Inferior parietal cortex (tissue), 1 donor: ENCODE data around the gene DCTN1.

Experiments
- DNase-seq: peaks from one replicate; pipeline ENCODE4 v3.0.0-alpha.2; 2016; ENCODE audit errors: extremely low spot score

DCTN1 gene

DNA sequence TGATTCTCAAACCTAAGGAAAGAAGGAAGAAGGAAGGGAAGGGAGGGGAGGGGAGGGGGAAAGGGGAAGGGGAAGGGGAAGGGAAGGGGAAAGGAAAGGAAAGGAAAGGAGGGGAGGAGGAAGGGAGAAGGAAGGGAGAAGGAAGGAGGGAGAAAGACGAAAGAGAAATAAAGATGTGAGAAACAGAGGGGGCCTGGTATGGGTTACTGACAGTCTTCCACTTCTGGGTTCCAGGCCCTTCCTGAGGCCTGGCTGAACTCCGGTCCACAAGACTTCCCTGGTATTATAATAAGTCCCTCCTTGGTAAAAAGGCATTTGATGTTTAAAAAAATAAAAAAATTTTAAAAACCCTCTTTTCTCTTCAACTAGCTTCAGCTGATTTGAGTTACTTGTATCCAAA is 54.3 kb downstream of the DCTN1 start:
- no peak for DNase-seq

DNA sequence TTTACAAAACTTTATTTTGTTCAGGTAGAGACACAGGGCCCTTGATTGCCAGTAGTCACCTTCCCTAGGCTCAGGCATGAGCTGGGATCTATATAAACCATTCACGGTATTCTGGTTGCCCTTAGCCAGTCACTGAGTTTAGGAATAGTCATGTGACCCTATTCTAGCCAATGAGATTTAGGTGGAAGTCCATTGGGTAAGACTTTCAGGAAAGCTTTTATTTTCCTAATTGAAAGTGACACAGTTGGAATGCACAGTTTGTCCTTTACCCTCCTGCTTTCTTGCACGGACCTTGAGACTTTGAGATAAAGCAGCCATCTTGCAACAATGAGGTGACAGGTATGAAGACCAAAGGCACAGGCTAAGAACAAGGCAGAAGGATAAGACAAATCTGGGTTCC is 58.4 kb downstream of the DCTN1 start:
- no peak for DNase-seq

DNA sequence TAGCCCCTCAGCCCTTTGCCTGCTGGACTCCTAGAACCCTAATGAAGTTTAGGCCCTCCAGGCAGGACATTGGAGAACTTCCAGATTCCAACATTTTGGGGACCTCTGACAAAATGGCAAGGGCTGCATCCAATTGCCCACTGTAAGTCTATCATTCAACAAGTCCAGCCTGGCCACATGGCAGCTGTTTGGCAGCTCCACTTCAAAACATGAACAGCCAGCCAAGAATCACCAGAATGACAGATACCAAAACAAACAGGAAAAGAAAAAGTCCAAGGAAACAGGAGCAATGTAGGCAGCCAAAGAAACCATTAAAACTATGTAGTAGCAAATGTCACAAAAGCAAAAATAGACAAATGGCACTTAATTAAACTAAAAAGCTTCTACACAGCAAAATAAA is 62.4 kb downstream of the DCTN1 start:
- no peak for DNase-seq

DNA sequence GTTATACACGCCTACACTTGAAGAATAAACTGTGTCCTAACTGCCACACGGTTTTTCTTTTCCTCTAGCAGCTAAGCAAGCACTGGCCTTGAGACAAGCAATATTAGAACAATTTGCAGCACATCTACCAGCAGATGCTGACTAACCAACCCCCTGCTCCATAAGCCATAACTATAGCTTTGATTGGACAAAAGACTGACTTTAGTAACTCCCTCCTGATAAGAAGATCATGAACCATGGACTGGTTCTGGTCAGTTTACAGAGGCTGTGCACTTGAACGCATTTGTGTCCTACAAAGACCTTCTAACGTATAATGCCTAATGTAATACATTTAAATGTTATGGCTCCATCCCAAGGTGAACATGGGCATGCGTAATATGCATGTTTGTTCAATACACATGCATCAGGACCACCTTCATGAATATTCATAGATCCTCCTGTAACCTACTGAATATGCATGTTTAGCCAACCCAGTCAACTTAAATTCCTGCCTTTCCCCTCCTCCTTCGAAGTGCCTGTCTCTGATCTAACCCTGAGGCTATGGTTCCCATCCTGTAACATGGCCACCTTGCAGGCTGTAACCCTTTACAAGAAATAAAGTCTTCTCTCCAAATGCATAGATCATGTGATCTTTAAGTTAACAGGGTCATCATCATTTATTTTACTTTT is 63.4 kb downstream of the DCTN1 start:
- DNase-seq, result no peak

DNA sequence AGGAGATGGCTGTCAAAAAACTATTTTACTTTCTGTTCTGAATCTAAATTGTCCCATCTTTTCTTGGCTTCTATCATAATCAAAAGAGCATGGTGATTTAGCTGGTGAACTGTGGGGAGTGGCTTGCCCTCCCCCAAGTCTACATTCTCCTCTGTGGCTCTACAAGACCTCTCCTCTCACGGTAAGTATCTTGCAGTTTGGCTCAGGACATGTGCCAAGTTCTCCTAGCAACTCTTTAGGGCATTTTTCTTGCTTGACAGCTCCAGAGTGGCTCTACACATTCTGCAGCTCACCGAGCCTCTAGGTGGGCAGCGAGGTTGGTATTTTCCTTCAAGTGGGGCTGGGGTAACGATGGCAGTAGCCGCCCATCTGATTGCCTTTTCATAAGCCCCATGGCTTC is 66.0 kb downstream of the DCTN1 start:
- DNase-seq, result no peak

DNA sequence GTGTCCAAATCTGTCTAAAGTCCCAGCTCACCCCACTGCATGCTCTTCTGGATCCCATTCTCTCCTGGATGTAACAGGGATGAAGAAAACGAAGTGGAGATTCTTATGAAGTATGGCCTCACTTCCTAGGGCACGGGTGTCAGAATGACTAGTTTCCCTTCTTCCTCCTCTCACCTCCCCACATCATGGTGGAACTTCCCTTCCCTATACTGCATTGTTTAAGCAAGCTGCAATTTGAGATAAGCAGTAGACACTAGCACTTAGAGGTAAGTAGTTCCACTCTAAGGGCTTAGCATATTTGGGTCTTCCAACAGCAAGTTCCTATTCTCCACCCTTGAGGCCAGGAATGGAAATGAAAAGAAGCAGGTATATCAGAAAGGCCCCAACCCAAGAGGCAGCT is 66.6 kb downstream of the DCTN1 start:
- no peak for DNase-seq

DNA sequence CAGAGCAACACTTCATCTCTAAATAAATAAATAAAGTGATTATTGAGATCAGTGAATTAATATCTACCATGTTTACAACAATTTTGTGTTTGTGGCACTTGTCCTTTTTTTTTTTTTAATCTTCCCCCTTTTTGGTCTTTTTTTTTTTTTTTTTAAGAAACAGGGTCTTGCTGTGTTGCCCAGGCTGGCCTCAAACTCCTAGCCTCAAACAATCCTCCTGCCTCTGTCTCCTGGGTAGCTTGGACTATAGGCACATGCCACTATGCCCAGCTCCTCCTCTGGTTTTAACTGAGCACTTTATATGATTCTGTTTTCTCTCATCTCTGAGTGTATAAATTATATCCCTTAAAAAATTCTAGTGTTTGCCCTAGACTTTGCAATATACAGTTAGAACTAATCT is 67.2 kb downstream of the DCTN1 start:
- DNase-seq, result no peak
